IPS DF 4.7 (cell line): ENCODE measurements around the gene MYO18B.
"Not testable (repeated sequence)": the region's sequence is repeated elsewhere in the genome, so short reads cannot be mapped to it uniquely, and the experiment has no call there.

ENCODE experiments used
- DNase-seq: peaks from one replicate; pipeline ENCODE4 v3.0.0-alpha.2; 2013; ENCODE audit warnings: low spot score; ENCODE audit errors: extremely low read depth

Gene MYO18B, protein sequence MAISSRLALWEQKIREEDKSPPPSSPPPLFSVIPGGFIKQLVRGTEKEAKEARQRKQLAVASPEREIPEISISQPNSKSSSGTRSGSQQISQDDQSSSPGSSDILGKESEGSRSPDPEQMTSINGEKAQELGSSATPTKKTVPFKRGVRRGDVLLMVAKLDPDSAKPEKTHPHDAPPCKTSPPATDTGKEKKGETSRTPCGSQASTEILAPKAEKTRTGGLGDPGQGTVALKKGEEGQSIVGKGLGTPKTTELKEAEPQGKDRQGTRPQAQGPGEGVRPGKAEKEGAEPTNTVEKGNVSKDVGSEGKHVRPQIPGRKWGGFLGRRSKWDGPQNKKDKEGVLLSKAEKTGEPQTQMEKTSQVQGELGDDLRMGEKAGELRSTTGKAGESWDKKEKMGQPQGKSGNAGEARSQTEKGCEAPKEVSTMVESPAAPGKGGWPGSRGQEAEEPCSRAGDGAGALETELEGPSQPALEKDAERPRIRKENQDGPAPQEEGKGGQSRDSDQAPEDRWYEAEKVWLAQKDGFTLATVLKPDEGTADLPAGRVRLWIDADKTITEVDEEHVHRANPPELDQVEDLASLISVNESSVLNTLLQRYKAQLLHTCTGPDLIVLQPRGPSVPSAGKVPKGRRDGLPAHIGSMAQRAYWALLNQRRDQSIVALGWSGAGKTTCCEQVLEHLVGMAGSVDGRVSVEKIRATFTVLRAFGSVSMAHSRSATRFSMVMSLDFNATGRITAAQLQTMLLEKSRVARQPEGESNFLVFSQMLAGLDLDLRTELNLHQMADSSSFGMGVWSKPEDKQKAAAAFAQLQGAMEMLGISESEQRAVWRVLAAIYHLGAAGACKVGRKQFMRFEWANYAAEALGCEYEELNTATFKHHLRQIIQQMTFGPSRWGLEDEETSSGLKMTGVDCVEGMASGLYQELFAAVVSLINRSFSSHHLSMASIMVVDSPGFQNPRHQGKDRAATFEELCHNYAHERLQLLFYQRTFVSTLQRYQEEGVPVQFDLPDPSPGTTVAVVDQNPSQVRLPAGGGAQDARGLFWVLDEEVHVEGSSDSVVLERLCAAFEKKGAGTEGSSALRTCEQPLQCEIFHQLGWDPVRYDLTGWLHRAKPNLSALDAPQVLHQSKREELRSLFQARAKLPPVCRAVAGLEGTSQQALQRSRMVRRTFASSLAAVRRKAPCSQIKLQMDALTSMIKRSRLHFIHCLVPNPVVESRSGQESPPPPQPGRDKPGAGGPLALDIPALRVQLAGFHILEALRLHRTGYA (N-terminal part only)

GRCh38 chr22:25741692-25742626, at the start of gene MYO18B:
TSS of gene MYO18B (plus strand) at chr22:25742188. CDS start at chr22:25761093, 18,905 bp downstream.
- DNase-seq = no peak

GRCh38 chr22:25692397-25693267, 49.4 kb upstream of the MYO18B start:
- DNase-seq = no peak

GRCh38 chr22:25693268-25693565, 48.8 kb upstream of the MYO18B start:
- DNase-seq = no peak

DNA sequence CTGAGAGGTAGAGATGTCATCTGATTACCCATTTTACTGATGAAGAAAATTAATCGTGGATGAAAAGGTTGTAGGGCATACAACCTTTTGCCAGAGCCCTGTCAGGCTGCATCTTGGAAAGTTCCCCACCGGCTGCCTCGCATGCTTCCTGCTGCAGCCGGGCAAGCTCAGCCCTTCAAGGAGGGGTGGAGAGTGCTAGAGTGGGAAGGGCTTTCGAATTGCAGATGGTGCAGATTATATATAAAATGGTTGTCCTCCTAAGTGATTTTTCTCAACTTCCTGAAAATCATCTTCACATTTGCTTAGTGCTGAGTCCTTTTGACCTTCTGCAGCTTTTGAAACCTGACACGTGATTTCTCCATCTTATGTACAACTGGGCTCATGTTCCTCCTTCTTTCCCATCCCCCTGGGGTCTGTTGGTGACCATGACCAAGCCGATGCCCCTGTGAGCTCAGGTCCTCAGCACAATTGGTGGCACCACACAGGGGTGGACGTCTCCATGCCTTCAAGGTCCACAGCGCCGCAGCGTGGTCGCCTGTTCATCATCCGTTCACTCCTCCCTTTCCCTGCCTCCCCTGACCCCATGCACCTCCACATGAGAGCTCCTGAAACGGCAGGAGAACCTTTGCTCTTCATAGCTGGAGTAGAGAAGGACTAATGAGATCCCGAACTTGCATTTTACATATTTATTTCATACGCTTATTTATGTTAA, 47.6 kb upstream of the MYO18B start:
- DNase-seq = no peak

DNA sequence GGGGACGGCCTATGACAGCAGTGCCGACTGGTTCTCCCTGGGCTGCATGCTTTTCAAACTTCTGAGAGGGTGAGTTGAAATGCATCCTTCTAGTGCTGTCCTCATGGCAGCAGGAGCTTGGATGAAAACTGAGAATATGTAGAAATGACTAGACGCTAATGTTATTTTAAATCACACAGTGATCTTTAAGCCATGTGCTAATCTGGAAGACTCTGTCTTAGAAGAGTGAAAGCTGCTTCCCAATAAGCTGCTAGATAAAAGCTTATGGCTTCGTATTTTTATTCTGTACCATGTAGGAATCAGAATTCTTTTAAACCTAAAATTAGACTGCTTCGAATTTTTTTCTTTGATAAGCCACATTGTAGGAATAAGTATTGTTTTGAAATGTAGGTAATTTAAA, 46.8 kb upstream of the MYO18B start:
- no peak for DNase-seq

GRCh38 chr22:25696763-25697162, 45.2 kb upstream of the MYO18B start:
- no peak for DNase-seq

GRCh38 chr22:25697181-25697664, 44.8 kb upstream of the MYO18B start:
- no peak for DNase-seq

DNA sequence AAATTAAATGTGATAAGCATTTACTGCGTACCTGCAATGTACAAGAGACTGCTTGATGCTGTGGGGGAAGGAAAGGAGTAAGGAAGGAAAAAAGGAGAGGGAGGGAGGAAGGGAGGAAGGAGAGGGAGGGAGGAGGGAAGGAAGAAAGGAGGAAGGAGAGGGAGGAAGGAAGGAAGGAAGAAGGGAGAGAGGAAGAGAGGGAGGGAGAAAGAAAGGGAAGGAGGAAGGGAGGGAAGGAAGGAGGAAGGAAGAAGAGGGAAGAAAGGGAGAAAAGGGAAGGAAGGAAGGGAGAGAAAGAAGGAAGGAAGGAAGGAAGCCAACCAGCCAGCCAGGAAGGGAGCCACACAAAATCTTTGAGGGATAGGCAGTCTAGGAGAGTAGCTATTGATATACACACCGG, 44.0 kb upstream of the MYO18B start:
- DNase-seq = no peak

GRCh38 chr22:25698461-25698860, 43.5 kb upstream of the MYO18B start:
- no peak for DNase-seq

- no peak for DNase-seq
Measured at GRCh38 chr22:25698978-25699377, 43.0 kb upstream of the MYO18B start.

DNA sequence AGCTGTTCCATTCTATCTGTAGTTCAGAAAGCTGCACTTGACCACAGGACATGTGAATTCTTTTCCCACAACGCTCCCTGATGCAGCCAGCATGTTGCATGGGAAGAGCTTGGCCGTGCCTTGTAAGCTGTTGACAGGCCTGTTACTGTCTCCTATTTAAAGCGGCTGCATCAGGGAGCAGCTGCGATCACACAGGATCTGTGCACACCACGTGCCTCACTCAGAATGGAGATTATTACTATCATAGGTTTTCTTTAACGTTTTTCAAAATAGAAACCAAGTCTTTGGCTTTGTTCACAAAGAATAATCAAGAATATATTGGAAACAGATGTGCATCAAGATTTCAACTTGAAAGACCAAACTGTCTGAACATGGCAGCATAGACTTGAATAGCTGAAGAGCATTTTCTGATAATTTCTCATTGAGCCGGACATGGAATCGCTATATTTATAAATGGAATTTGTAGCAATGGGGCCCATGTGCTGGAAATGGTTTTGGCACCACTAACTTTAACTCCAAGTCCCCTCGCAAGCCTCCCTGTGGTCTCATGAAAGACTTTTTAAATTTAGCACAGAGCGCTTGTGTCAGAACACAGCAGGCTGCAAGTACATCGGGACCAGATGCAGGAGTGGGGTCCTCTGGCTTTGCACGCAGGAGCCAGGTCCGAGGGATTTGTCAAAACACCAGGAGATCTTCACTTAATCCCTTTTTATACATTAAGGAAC, 40.8 kb upstream of the MYO18B start:
- no peak for DNase-seq

GRCh38 chr22:25702040-25702439, 39.9 kb upstream of the MYO18B start:
- no peak for DNase-seq

GRCh38 chr22:25702571-25703167, 39.3 kb upstream of the MYO18B start:
- DNase-seq = no peak

DNA sequence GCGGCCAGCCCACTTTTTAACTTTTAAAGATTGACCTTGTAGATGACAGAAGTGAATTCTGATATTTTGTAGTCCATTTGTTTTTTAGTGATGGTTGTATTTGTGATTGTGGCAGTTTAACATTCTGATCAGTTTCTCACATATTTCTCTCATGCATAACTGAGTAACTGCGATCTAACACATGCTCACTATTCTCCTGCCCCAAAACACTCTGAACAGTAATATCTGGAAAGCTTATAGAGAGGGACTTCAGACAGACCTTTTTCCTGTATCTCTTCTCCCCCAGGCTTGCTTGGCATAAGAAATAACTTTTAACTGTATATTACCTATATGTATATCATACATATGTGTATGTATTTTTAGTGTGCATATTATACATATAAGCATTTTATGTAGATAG, 37.3 kb upstream of the MYO18B start:
- DNase-seq = no peak

DNA sequence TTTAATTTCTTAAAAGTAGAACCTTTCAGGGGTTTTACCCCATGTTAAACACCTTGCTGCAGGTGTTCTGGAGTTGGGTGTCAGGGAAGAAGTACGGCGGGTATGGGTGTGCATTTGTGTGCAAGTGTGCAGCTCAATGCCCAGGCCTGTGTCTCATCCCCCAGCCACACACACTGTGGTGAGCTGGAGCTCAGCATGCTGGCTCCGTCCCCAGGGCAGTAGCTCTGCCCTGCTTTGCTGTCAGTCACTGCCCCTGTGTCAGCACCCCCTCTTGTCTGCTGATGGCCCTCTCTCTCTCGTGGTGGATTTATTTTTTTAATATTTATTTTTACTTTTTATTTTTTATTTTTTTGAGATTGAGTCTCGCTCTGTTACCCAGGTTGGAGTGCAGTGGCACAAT, 35.8 kb upstream of the MYO18B start:
- DNase-seq = no peak

DNA sequence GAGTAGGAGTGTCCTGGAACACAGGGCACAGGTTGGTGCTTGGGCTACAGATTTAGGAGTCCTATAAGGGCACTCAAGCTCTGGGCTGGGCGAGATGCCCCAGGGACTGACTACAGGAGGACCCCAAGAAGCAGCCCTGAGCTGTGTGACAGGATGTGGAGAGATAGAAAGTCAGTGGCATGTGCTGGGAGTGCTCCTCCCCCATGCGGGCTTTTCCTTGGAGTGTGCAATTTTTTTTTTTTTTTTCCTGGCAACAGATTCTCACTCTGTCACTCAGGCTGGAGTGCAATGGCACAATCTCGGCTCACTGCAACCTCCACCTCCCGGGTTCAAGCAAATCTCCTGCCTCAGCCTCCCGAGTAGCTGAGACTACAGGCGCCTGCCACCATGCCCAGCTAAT, 33.6 kb upstream of the MYO18B start:
- DNase-seq = not testable (repeated sequence)

DNA sequence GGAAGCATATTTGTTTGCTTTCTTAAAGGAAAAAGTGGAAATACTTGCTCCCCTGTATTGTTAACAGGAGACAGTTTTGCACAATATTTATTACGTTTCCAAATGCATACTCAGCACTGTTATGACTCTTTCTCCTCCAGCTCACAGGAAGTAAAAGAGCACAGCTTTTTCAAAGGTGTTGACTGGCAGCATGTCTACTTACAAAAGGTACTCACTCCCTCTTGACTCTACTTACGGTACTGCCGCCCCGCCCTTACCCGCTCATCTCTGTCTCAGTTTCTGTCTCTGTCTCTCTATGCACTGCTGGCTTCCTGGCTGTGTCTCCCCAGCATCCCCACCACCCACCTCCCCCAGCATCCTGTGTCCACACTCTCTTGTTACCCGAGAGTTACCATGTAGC, 32.2 kb upstream of the MYO18B start:
- DNase-seq = no peak

- no peak for DNase-seq
Measured at GRCh38 chr22:25710501-25710900, 31.5 kb upstream of the MYO18B start.
